ENCODE results near the gene AKIP1.

DNA sequence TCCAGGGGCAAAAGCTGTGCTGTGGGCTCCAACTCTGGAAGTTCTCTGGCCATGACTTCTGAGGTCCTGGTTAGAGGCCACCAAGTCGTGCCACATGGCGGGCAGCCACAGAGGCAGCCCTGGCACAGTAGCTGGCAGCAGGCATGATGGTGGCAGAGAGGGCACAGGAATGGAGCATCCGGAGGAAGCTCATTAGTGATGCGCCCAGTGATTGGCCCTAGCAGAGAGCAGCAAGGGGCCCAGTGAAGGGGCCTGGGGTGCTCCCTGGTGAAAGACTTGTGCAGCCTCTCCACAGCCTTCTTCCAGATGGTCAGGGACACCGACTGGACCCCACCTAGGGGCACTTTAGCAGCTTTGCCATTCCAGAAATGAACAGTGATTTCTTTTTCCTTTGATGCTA, 14.7 kb downstream of the AKIP1 start:
- no peak for TF ChIP-seq EZH2 (IDR thresholded peaks at IDR 0.05; ENCODE audit: borderline replicate concordance, low read depth, low read length, severe bottlenecking)
- no peak for TF ChIP-seq CTCF (IDR thresholded peaks at IDR 0.05; ENCODE audit: borderline replicate concordance, extremely low read depth, low read length, poor library complexity, severe bottlenecking)

All from DND-41 (cell line).